H1 (cell line): ENCODE results near the gene GAGE12D. TPM values are rescaled to one million over a fixed set of nuclear protein-coding genes. Genes with fewer than 3 reads are reported as not detected.
"Not testable (repeated sequence)": the region's sequence is repeated elsewhere in the genome, so short reads cannot be mapped to it uniquely, and the experiment has no call there.

ENCODE experiments used
- CTCF ChIA-PET: fragments of 300-600 bp; sonication (Branson Sonifier 250); formaldehyde crosslinking; loops from one replicate; lab custom pipeline; 2021; ENCODE audit not compliant: partially characterized antibody; lab: Charles Lee
- POLR2A ChIA-PET: fragments of 300-600 bp; sonication (Branson Sonifier 250); formaldehyde crosslinking; loops from one replicate; lab custom pipeline; 2021; ENCODE audit warnings: inconsistent platforms; ENCODE audit not compliant: partially characterized antibody; lab: Charles Lee
- DNase-seq, 2 experiments: peaks; one replicate each; pipeline versions ENCODE4 v3.0.0 to v3.0.0-alpha.2; 2010 to 2022; ENCODE audit warnings: low spot score in 2 of 2, low read depth in 1 of 2, mixed read lengths in 1 of 2
- FAIRE-seq: peaks from 2 replicates; lab custom pipeline; 2011; peaks lifted over from hg19 to GRCh38; lab: Jason Lieb, UNC
- H2AFZ ChIP-seq: 2 replicates; pipeline ENCODE4 v1.8.1; 2012; ENCODE audit warnings: low read length, inconsistent platforms
- H2AK5ac ChIP-seq: 2 replicates; pipeline ENCODE4 v1.6.1; 2013; ENCODE audit warnings: low read depth, low read length
- H2BK120ac ChIP-seq: replicated peaks from 2 replicates; pipeline ENCODE3; 2013; ENCODE audit warnings: low read depth, low read length, inconsistent platforms
- H2BK12ac ChIP-seq: 2 replicates; pipeline ENCODE4 v1.6.1; 2013; ENCODE audit warnings: low read depth, low read length
- H2BK15ac ChIP-seq: 2 replicates; pipeline ENCODE4 v1.6.1; 2013; ENCODE audit warnings: low read length
- H2BK20ac ChIP-seq: 2 replicates; pipeline ENCODE4 v1.6.1; 2013; ENCODE audit warnings: low read length
- H2BK5ac ChIP-seq: 2 replicates; pipeline ENCODE4 v1.6.1; 2013; ENCODE audit warnings: low read depth, low read length
- H3K14ac ChIP-seq: 2 replicates; pipeline ENCODE4 v1.6.1; 2013; ENCODE audit warnings: inconsistent platforms; ENCODE audit not compliant: insufficient read length
- H3K18ac ChIP-seq: 2 replicates; pipeline ENCODE4 v1.6.1; 2013; ENCODE audit warnings: low read length; ENCODE audit errors: extremely low read depth
- H3K23ac ChIP-seq: 2 replicates; pipeline ENCODE4 v1.6.1; 2013; ENCODE audit warnings: inconsistent platforms; ENCODE audit not compliant: insufficient read length
- H3K23me2 ChIP-seq: 2 replicates; pipeline ENCODE4 v1.6.1; 2013; ENCODE audit warnings: low read depth, low read length
- H3K27ac ChIP-seq: 2 replicates; pipeline ENCODE4 v1.6.1; 2011; ENCODE audit warnings: low read depth, low read length, inconsistent platforms
- H3K27me3 ChIP-seq, 4 experiments: replicated peaks in 1 of 4; 1 replicate in 1 of 4; 2 replicates in 3 of 4; pipeline versions ENCODE4 v1.6.1 to v1.8.1; 2011 to 2013; ENCODE audit warnings: low read length in 3 of 4, mild to moderate bottlenecking in 3 of 4, inconsistent platforms in 2 of 4, mixed read lengths in 2 of 4, moderate library complexity in 1 of 4; ENCODE audit not compliant: control insufficient read depth in 3 of 4, insufficient read depth in 3 of 4; ENCODE audit errors: extremely low read depth in 1 of 4
- H3K36me3 ChIP-seq, 4 experiments: 2 replicates each; pipeline versions ENCODE4 v1.6.1 to v1.8.1; 2011 to 2013; ENCODE audit warnings: mild to moderate bottlenecking in 4 of 4, low read length in 3 of 4, moderate library complexity in 2 of 4, control low read depth in 1 of 4, inconsistent platforms in 1 of 4; ENCODE audit not compliant: insufficient read depth in 4 of 4, control insufficient read depth in 2 of 4
- H3K4ac ChIP-seq: replicated peaks from 2 replicates; pipeline ENCODE3; 2013; ENCODE audit warnings: low read length, low read depth, mixed read lengths, inconsistent platforms; ENCODE audit not compliant: insufficient read length
- H3K4me1 ChIP-seq, 4 experiments: replicated peaks in 1 of 4; 1 replicate in 1 of 4; 2 replicates in 3 of 4; pipeline versions ENCODE4 v1.6.1 to v1.8.1; 2011 to 2013; ENCODE audit warnings: low read length in 3 of 4, inconsistent platforms in 2 of 4, mixed read lengths in 1 of 4; ENCODE audit not compliant: insufficient read depth in 4 of 4, control insufficient read depth in 3 of 4
- H3K4me2 ChIP-seq, 2 experiments: 2 replicates each; pipeline versions ENCODE4 v1.6.1 to v1.8.1; 2011 to 2013; ENCODE audit warnings: low read depth in 2 of 2, low read length in 2 of 2, control low read depth in 1 of 2, inconsistent platforms in 1 of 2, mild to moderate bottlenecking in 1 of 2; ENCODE audit not compliant: insufficient read depth in 1 of 2
- H3K4me3 ChIP-seq, 4 experiments: fragments of 200-600, 300-600 bp in 1 of 4; sonication (generic), shearing (Covaris generic), sonication (Bioruptor Twin) in 1 of 4; 2 replicates each; pipeline versions ENCODE4 v1.5.1 to v1.8.1; 2011 to 2016; ENCODE audit warnings: low read length in 4 of 4, low read depth in 3 of 4, control low read depth in 2 of 4, inconsistent platforms in 2 of 4, mild to moderate bottlenecking in 2 of 4, mixed read lengths in 1 of 4, moderate library complexity in 1 of 4; ENCODE audit not compliant: insufficient read depth in 2 of 4; ENCODE audit errors: extremely low read depth in 1 of 4
- H3K56ac ChIP-seq: replicated peaks from 2 replicates; pipeline ENCODE3; 2013; ENCODE audit warnings: low read depth, mild to moderate bottlenecking, mixed read lengths, low read length, inconsistent platforms; ENCODE audit not compliant: insufficient read length
- H3K79me1 ChIP-seq: 2 replicates; pipeline ENCODE4 v1.6.1; 2013; ENCODE audit warnings: low read depth, low read length, control low read depth
- H3K79me2 ChIP-seq, 2 experiments: 2 replicates each; pipeline versions ENCODE4 v1.6.1 to v1.8.1; 2012 to 2013; ENCODE audit warnings: low read length in 2 of 2, mild to moderate bottlenecking in 2 of 2, inconsistent platforms in 1 of 2; ENCODE audit not compliant: insufficient read depth in 2 of 2, control insufficient read depth in 1 of 2
- H3K9ac ChIP-seq, 4 experiments: replicated peaks in 1 of 4; 1 replicate in 1 of 4; 2 replicates in 3 of 4; pipeline versions ENCODE4 v1.6.1 to v1.8.1; 2011 to 2013; ENCODE audit warnings: low read depth in 3 of 4, low read length in 3 of 4, control low read depth in 2 of 4, mild to moderate bottlenecking in 2 of 4, moderate library complexity in 2 of 4, inconsistent platforms in 1 of 4; ENCODE audit errors: extremely low read depth in 1 of 4
- H3K9me3 ChIP-seq, 2 experiments: 2 replicates each; pipeline versions ENCODE4 v1.6.1 to v1.8.1; 2012 to 2013; ENCODE audit warnings: mild to moderate bottlenecking in 2 of 2, moderate library complexity in 2 of 2, control low read depth in 1 of 2, inconsistent platforms in 1 of 2, low read depth in 1 of 2, low read length in 1 of 2, mixed read lengths in 1 of 2; ENCODE audit not compliant: insufficient read depth in 2 of 2
- H4K20me1 ChIP-seq, 2 experiments: replicated peaks in 1 of 2; 2 replicates each; pipeline versions ENCODE3 to v1.8.1; 2011 to 2013; ENCODE audit warnings: inconsistent platforms in 2 of 2, low read length in 2 of 2, mild to moderate bottlenecking in 1 of 2; ENCODE audit not compliant: insufficient read depth in 2 of 2, control insufficient read depth in 1 of 2
- H4K5ac ChIP-seq: 2 replicates; pipeline ENCODE4 v1.6.1; 2013; ENCODE audit warnings: low read length, low read depth, mixed read lengths, inconsistent platforms; ENCODE audit not compliant: insufficient read length
- H4K8ac ChIP-seq: 2 replicates; pipeline ENCODE4 v1.8.0; 2013; ENCODE audit warnings: mild to moderate bottlenecking, moderate library complexity, low read length, inconsistent platforms; ENCODE audit not compliant: insufficient read depth; ENCODE audit errors: extremely low read depth
- H4K91ac ChIP-seq: replicated peaks from 2 replicates; pipeline ENCODE3; 2013; ENCODE audit warnings: low read length, mixed read lengths, inconsistent platforms; ENCODE audit not compliant: insufficient read length
- WGBS, 2 experiments: shearing (Covaris generic) in 1 of 2; methylation state at CpG; one replicate each; pipeline versions ENCODE4 v1.1.6 to v1.1.7; 2013 to 2015; ENCODE audit warnings: low lambda C conversion rate in 2 of 2, mixed read lengths in 2 of 2, inconsistent platforms in 1 of 2, low coverage in 1 of 2, missing lambda C conversion rate in 1 of 2; ENCODE audit not compliant: insufficient replicate concordance in 2 of 2, insufficient coverage in 1 of 2, insufficient read length in 1 of 2; ENCODE audit errors: extremely low coverage in 1 of 2, missing lambda C conversion rate in 1 of 2; 5-methylcytosine and 5-hydroxymethylcytosine counted together
- long read RNA-seq, 2 experiments: library from RNA in 1 of 2; library from capped mRNA in 1 of 2; stranded (forward); transcript quantifications; one replicate each; pipeline ENCODE4 v2.0.0, GENCODE V29; 2021; ENCODE audit warnings: inconsistent platforms in 1 of 2
- polyA minus RNA-seq, 3 experiments: library from RNA; depleted of rRNA, polyadenylated mRNA; stranded (reverse); fragments of >200 nt; gene quantifications; 1 replicate in 2 of 3; 2 replicates in 1 of 3; pipeline ENCODE4 v1.2.3, GENCODE V29; 2011
- polyA plus RNA-seq, 7 experiments: library from polyadenylated mRNA; depleted of rRNA in 3 of 7; stranded (reverse) in 5 of 7; unstranded in 2 of 7; fragments of >200 nt in 5 of 7; fragments of 200-250 nt in 2 of 7; gene quantifications; 1 replicate in 5 of 7; 2 replicates in 1 of 7; 4 replicates in 1 of 7; pipeline versions ENCODE4 v1.2.1 to v1.2.3, GENCODE V29; 2011 to 2013; ENCODE audit warnings: missing spikeins in 2 of 7, mixed read lengths in 2 of 7
- total RNA-seq: library from RNA; stranded (reverse); fragmentation: NEBNext Ultra II Directional; extraction: Animal tissue kit (Norgen Biotek cat#: 25700); gene quantifications from 2 replicates; pipeline ENCODE4 v1.2.1, GENCODE V29; 2021

Gene GAGE12D
- total RNA-seq = not detected in 2 replicates
- not detected in 2 replicates for polyA plus RNA-seq (2011; rRNA removed)
- not detected for polyA plus RNA-seq (2011; cell fraction: cytosol; rRNA removed)
- polyA plus RNA-seq (2011; cell fraction: nucleus; rRNA removed) = not detected
- polyA plus RNA-seq (2012, experiment 1 of 2) = not detected in 4 replicates
- not detected for polyA plus RNA-seq (2012, experiment 2 of 2)
- polyA plus RNA-seq (2013, experiment 1 of 2) = not detected
- polyA plus RNA-seq (2013, experiment 2 of 2) = not detected
- not detected in 2 replicates for polyA minus RNA-seq (2011; rRNA and poly(A)+ RNA removed)
- not detected for polyA minus RNA-seq (2011; cell fraction: cytosol; rRNA and poly(A)+ RNA removed)
- not detected for polyA minus RNA-seq (2011; cell fraction: nucleus; rRNA and poly(A)+ RNA removed)
- long read RNA-seq, experiment 1 = 0 reads
- long read RNA-seq, experiment 2 = 0 reads

GRCh38 chrX:49541433-49541832 is at the start of gene GAGE12D:
Gene GAGE12D, plus strand, starts transcription at chrX:49541733. Its CDS starts 1,155 bp downstream, at chrX:49542888.
- H3K14ac ChIP-seq, H4K8ac ChIP-seq, H3K56ac ChIP-seq, H2AFZ ChIP-seq, H3K23ac ChIP-seq, H4K20me1 ChIP-seq, FAIRE-seq, H3K4ac ChIP-seq, H3K79me2 ChIP-seq, H3K36me3 ChIP-seq, CTCF ChIA-PET, H3K79me1 ChIP-seq, H2BK20ac ChIP-seq, H3K18ac ChIP-seq, H2AK5ac ChIP-seq, H4K91ac ChIP-seq, H3K4me3 ChIP-seq, H4K5ac ChIP-seq, H3K9me3 ChIP-seq, POLR2A ChIA-PET, H3K4me2 ChIP-seq, H2BK12ac ChIP-seq, H3K23me2 ChIP-seq, H2BK5ac ChIP-seq, DNase-seq, H3K9ac ChIP-seq, H2BK15ac ChIP-seq, H3K27me3 ChIP-seq, H2BK120ac ChIP-seq, H3K4me1 ChIP-seq, H3K27ac ChIP-seq: not testable (repeated sequence)
- WGBS, 2 experiments = no CpG with 5 or more reads among the region's 16 CpGs

- H3K4me2 ChIP-seq, H2BK120ac ChIP-seq, FAIRE-seq, H2AK5ac ChIP-seq, H4K5ac ChIP-seq, H3K4me3 ChIP-seq, H3K18ac ChIP-seq, H2BK15ac ChIP-seq, H3K14ac ChIP-seq, POLR2A ChIA-PET, CTCF ChIA-PET, H3K36me3 ChIP-seq, H3K79me1 ChIP-seq, H3K56ac ChIP-seq, H3K9ac ChIP-seq, H2BK5ac ChIP-seq, H2BK12ac ChIP-seq, H3K27me3 ChIP-seq, H3K23me2 ChIP-seq, H4K8ac ChIP-seq, H4K91ac ChIP-seq, H3K4me1 ChIP-seq, H3K9me3 ChIP-seq, H2AFZ ChIP-seq, DNase-seq, H3K79me2 ChIP-seq, H3K4ac ChIP-seq, H2BK20ac ChIP-seq, H3K27ac ChIP-seq, H4K20me1 ChIP-seq, H3K23ac ChIP-seq: not testable (repeated sequence)
- no CpG with 5 or more reads among the region's 16 CpGs for WGBS, 2 experiments
These were observed 9.7 kb upstream of the GAGE12D start, which contains the start of gene GAGE12C for GRCh38 chrX:49531877-49532276. Gene GAGE12C, plus strand, starts transcription at chrX:49532177. Its CDS starts 1,155 bp downstream, at chrX:49533332.
